Loucy (cell line): Measurements from ENCODE around the gene TEX35.

Experiments
- CTCF ChIP-seq: fragments of 200-600 bp; sonication (generic); conservative IDR thresholded peaks from 2 replicates; pipeline ENCODE4 v1.5.1; 2014; ENCODE audit warnings: mild to moderate bottlenecking, antibody characterized with exemption, low read length
- EZH2phosphoT487 ChIP-seq: fragments of 200-600 bp; IDR thresholded peaks from 2 replicates; pipeline ENCODE4 v1.6.1; 2018; ENCODE audit warnings: antibody characterized with exemption, mild to moderate bottlenecking, moderate library complexity, borderline replicate concordance

- TF ChIP-seq CTCF (no peak), EZH2phosphoT487 (no peak)
Measured at GRCh38 chr1:178465011-178465410, 47.9 kb upstream of the TEX35 start.
